Duodenal mucosa (tissue), 2 donors: ENCODE results near the gene GREM2.
A peak's percentile ranks its signal among the peaks of the same experiment; 100 is the strongest.

Experiments
- H3K27ac ChIP-seq: one replicate; pipeline ENCODE4 v1.7.0; 2013; ENCODE audit warnings: low read depth, low read length
- H3K27me3 ChIP-seq, 2 donors: one replicate each; pipeline ENCODE4 v1.7.0; 2013; ENCODE audit warnings: low read length in 2 of 2, control low read depth in 1 of 2; ENCODE audit not compliant: insufficient read depth in 2 of 2, control insufficient read depth in 1 of 2
- H3K36me3 ChIP-seq, 2 donors: one replicate each; pipeline ENCODE4 v1.7.0; 2013; ENCODE audit warnings: low read length in 2 of 2, control low read depth in 1 of 2; ENCODE audit not compliant: insufficient read depth in 2 of 2, control insufficient read depth in 1 of 2
- H3K4me1 ChIP-seq, 2 donors: one replicate each; pipeline ENCODE4 v1.7.0; 2013; ENCODE audit warnings: low read length in 2 of 2, control low read depth in 1 of 2; ENCODE audit not compliant: insufficient read depth in 2 of 2, control insufficient read depth in 1 of 2
- H3K4me3 ChIP-seq, 2 donors: one replicate each; pipeline ENCODE4 v1.7.0; 2013; ENCODE audit warnings: low read length in 2 of 2, low read depth in 1 of 2
- H3K9ac ChIP-seq, 2 donors: one replicate each; pipeline ENCODE4 v1.7.0; 2013; ENCODE audit warnings: low read length in 2 of 2, low read depth in 1 of 2
- H3K9me3 ChIP-seq, 2 donors: one replicate each; pipeline ENCODE4 v1.7.0; 2013; ENCODE audit warnings: low read length in 2 of 2, control low read depth in 1 of 2; ENCODE audit not compliant: control insufficient read depth in 1 of 2

The GREM2 gene

GRCh38 chr1:240611619-240612480, at the start of gene GREM2:
Gene GREM2 (minus strand): TSS chr1:240612155. CDS start chr1:240493475, 118,680 bp downstream.
- H3K27ac ChIP-seq = no peak within 1 kb of the TSS

GRCh38 chr1:240658312-240658960, 46.5 kb upstream of the GREM2 start:
- no peaks in the 10 kb centered on the region for H3K9me3 ChIP-seq
- H3K27ac ChIP-seq = no peak overlapping the region
- no peaks in the 10 kb centered on the region for H3K36me3 ChIP-seq
- no peak overlapping the region for H3K9ac ChIP-seq
- H3K4me1 ChIP-seq = no peaks in the 10 kb centered on the region
- H3K4me3 ChIP-seq = no peak overlapping the region
- H3K27me3 ChIP-seq = no peaks in the 10 kb centered on the region

More at GRCh38 chr1:240611619-240612480, at the start of gene GREM2:
- Histone ChIP-seq H3K9ac (peak within 1 kb of the TSS in 1 of 2 donors; percentile 9), H3K9me3 (no peaks in the 10 kb centered on the region), H3K27me3 (peaks cover 14 to 15% of the 10 kb centered on the region in 2 donors), H3K4me1 (no peaks in the 10 kb centered on the region), H3K4me3 (peak within 1 kb of the TSS; percentile 73 to 80), H3K36me3 (no peaks in the 10 kb centered on the region)

- Histone ChIP-seq H3K9ac (no peak overlapping the region), H3K27me3 (no peaks in the 10 kb centered on the region), H3K27ac (no peak overlapping the region), H3K9me3 (no peaks in the 10 kb centered on the region), H3K4me1 (no peaks in the 10 kb centered on the region), H3K36me3 (no peaks in the 10 kb centered on the region), H3K4me3 (no peak overlapping the region)
Observed at GRCh38 chr1:240656531-240656930, 44.6 kb upstream of the GREM2 start.

- Histone ChIP-seq H3K27ac (no peak overlapping the region), H3K9me3 (no peaks in the 10 kb centered on the region), H3K4me3 (no peak overlapping the region), H3K9ac (no peak overlapping the region), H3K36me3 (no peaks in the 10 kb centered on the region), H3K4me1 (no peaks in the 10 kb centered on the region), H3K27me3 (no peaks in the 10 kb centered on the region)
Observed at GRCh38 chr1:240652961-240653409, 41.0 kb upstream of the GREM2 start.

- Histone ChIP-seq H3K9ac (no peak overlapping the region), H3K4me1 (no peaks in the 10 kb centered on the region), H3K36me3 (no peaks in the 10 kb centered on the region), H3K27me3 (no peaks in the 10 kb centered on the region), H3K27ac (no peak overlapping the region), H3K9me3 (no peaks in the 10 kb centered on the region), H3K4me3 (no peak overlapping the region)
Observed at GRCh38 chr1:240652549-240652948, 40.6 kb upstream of the GREM2 start.

- Histone ChIP-seq H3K27me3 (no peaks in the 10 kb centered on the region), H3K9me3 (no peaks in the 10 kb centered on the region), H3K9ac (no peak overlapping the region), H3K4me3 (no peak overlapping the region), H3K4me1 (no peaks in the 10 kb centered on the region), H3K27ac (no peak overlapping the region), H3K36me3 (no peaks in the 10 kb centered on the region)
Observed at GRCh38 chr1:240650877-240651276, 38.9 kb upstream of the GREM2 start.

- no peaks in the 10 kb centered on the region for H3K4me1 ChIP-seq
- H3K4me3 ChIP-seq = no peak overlapping the region
- H3K36me3 ChIP-seq = no peaks in the 10 kb centered on the region
- no peak overlapping the region for H3K9ac ChIP-seq
- no peaks in the 10 kb centered on the region for H3K9me3 ChIP-seq
- no peaks in the 10 kb centered on the region for H3K27me3 ChIP-seq
- no peak overlapping the region for H3K27ac ChIP-seq
Observed at GRCh38 chr1:240649733-240650721, 38.1 kb upstream of the GREM2 start.

GRCh38 chr1:240646571-240647240, 34.8 kb upstream of the GREM2 start:
- Histone ChIP-seq H3K36me3 (no peaks in the 10 kb centered on the region), H3K9me3 (no peaks in the 10 kb centered on the region), H3K27ac (no peak overlapping the region), H3K4me1 (no peaks in the 10 kb centered on the region), H3K4me3 (no peak overlapping the region), H3K27me3 (no peaks in the 10 kb centered on the region), H3K9ac (no peak overlapping the region)

GRCh38 chr1:240644732-240645131, 32.8 kb upstream of the GREM2 start:
- no peaks in the 10 kb centered on the region for H3K27me3 ChIP-seq
- H3K4me3 ChIP-seq = no peak overlapping the region
- no peak overlapping the region for H3K9ac ChIP-seq
- H3K36me3 ChIP-seq = no peaks in the 10 kb centered on the region
- no peak overlapping the region for H3K27ac ChIP-seq
- H3K4me1 ChIP-seq = no peaks in the 10 kb centered on the region
- no peaks in the 10 kb centered on the region for H3K9me3 ChIP-seq
